GM19324 (cell line): ENCODE measurements around the gene THBD.
"Not testable (repeated sequence)": the region's sequence is repeated elsewhere in the genome, so short reads cannot be mapped to it uniquely, and the experiment has no call there.

Source experiments
- ATAC-seq: cut with Tn5 transposase; IDR thresholded peaks from one replicate; pipeline ENCODE4 v1.9.1; 2021; ENCODE audit warnings: mild to moderate bottlenecking, moderate library complexity; ENCODE audit not compliant: unreplicated experiment, low FRiP score

The THBD gene

GRCh38 chr20:23039136-23039875 is 10.2 kb downstream of the THBD start:
- no peak for ATAC-seq

- no peak for ATAC-seq
Measured at GRCh38 chr20:23037017-23037481, 12.4 kb downstream of the THBD start.

- no peak for ATAC-seq
Measured at GRCh38 chr20:23036371-23036770, 13.1 kb downstream of the THBD start.

- ATAC-seq = no peak
Measured at GRCh38 chr20:23035731-23036130, 13.7 kb downstream of the THBD start.

GRCh38 chr20:23034721-23035671 is 14.5 kb downstream of the THBD start, which contains the start of gene SSTR4:
Gene SSTR4, plus strand, starts transcription at chr20:23035312. Its CDS starts 172 bp downstream, at chr20:23035484.
- ATAC-seq = no peak

GRCh38 chr20:23033918-23034317 is 15.6 kb downstream of the THBD start:
- no peak for ATAC-seq

GRCh38 chr20:23032750-23033078 is 16.8 kb downstream of the THBD start:
- ATAC-seq = no peak

- no peak for ATAC-seq
Measured at GRCh38 chr20:23032056-23032749, 17.3 kb downstream of the THBD start.

GRCh38 chr20:23031346-23031745 is 18.1 kb downstream of the THBD start:
- no peak for ATAC-seq

- ATAC-seq = no peak
Measured at GRCh38 chr20:23029324-23029723, 20.1 kb downstream of the THBD start.

- ATAC-seq = no peak
Measured at GRCh38 chr20:23028392-23028791, 21.1 kb downstream of the THBD start.

- ATAC-seq = no peak
Measured at GRCh38 chr20:23027721-23028120, 21.8 kb downstream of the THBD start.

- not testable (repeated sequence) for ATAC-seq
Measured at GRCh38 chr20:23025503-23025902, 24.0 kb downstream of the THBD start.

- no peak for ATAC-seq
Measured at GRCh38 chr20:23024701-23025100, 24.8 kb downstream of the THBD start.

GRCh38 chr20:23023621-23024177 is 25.8 kb downstream of the THBD start:
- no peak for ATAC-seq

GRCh38 chr20:23022849-23023248 is 26.6 kb downstream of the THBD start:
- ATAC-seq = no peak

- ATAC-seq = no peak
Measured at GRCh38 chr20:23021951-23022350, 27.5 kb downstream of the THBD start.

GRCh38 chr20:23021541-23021940 is 27.9 kb downstream of the THBD start:
- no peak for ATAC-seq

- no peak for ATAC-seq
Measured at GRCh38 chr20:23020230-23021018, 29.0 kb downstream of the THBD start.

GRCh38 chr20:23019403-23019802 is 30.1 kb downstream of the THBD start:
- ATAC-seq = no peak
